Colonic mucosa (tissue), 4 donors: ENCODE measurements around the gene DARS2. TPM values are rescaled to one million over a fixed set of nuclear protein-coding genes. Genes with fewer than 3 reads are reported as not detected.

ENCODE experiments used
- DNase-seq: peaks from one replicate; pipeline ENCODE4 v3.0.0-alpha.2; 2020
- H3K27ac ChIP-seq: fragments of 200-600 bp; one replicate; pipeline ENCODE4 v1.8.0; 2021
- H3K27me3 ChIP-seq: fragments of 200-600 bp; one replicate; pipeline ENCODE4 v1.8.0; 2021
- H3K36me3 ChIP-seq: fragments of 200-600 bp; one replicate; pipeline ENCODE4 v1.8.0; 2021
- H3K4me1 ChIP-seq: fragments of 200-600 bp; one replicate; pipeline ENCODE4 v1.8.0; 2021; ENCODE audit warnings: mild to moderate bottlenecking
- H3K4me3 ChIP-seq: fragments of 200-600 bp; one replicate; pipeline ENCODE4 v1.8.0; 2021
- H3K9ac ChIP-seq, 2 donors: one replicate each; pipeline ENCODE4 v1.7.0; 2013; ENCODE audit warnings: control low read depth in 2 of 2, low read depth in 2 of 2, low read length in 2 of 2
- H3K9me3 ChIP-seq: fragments of 200-600 bp; one replicate; pipeline ENCODE4 v1.8.0; 2021
- CTCF ChIP-seq: fragments of 200-600 bp; IDR thresholded peaks from one replicate; pipeline ENCODE4 v1.8.0; 2022; ENCODE audit warnings: antibody characterized with exemption, mild to moderate bottlenecking
- intact Hi-C: fragments of 100-400 bp; cut with DNase I; formaldehyde crosslinking; loops from one replicate; pipeline ENCODE4 v1.14.1; 2022
- total RNA-seq, 2 donors: library from RNA; stranded (reverse); fragmentation: NEBNext Ultra II Directional in 1 of 2; extraction: Animal tissue kit (Norgen Biotek cat#: 25700) in 1 of 2; gene quantifications; one replicate each; pipeline ENCODE4 v1.2.1, GENCODE V29; 2021
- donor health status: healthy.
- donor health status: DM: no; HTN: no; CAD: no.
- donor health status: DM: no; HTN: no; CAD: no.

Gene DARS2
- total RNA-seq, 2 donors from 2014 or later: 24.8 to 51.9 TPM

- Histone ChIP-seq H3K9me3 (no peaks in the 10 kb centered on the region), H3K9ac (no peak overlapping the region), H3K4me3 (no peak overlapping the region), H3K4me1 (no peaks in the 10 kb centered on the region), H3K27ac (no peak overlapping the region), H3K36me3 (no peaks in the 10 kb centered on the region), H3K27me3 (no peaks in the 10 kb centered on the region)
- intact Hi-C loops: no loop called here
- no peak for TF ChIP-seq CTCF
- DNase-seq: no peak
Observed at GRCh38 chr1:173893611-173894010, 69.1 kb downstream of the DARS2 start.

GRCh38 chr1:173894189-173894588 lies 69.7 kb downstream of the DARS2 start:
- no peak for DNase-seq
- no peaks in the 10 kb centered on the region for H3K27me3 ChIP-seq
- intact Hi-C loops: no loop called here
- TF ChIP-seq CTCF: no peak
- no peak overlapping the region for H3K4me3 ChIP-seq
- no peaks in the 10 kb centered on the region for H3K4me1 ChIP-seq
- no peak overlapping the region for H3K27ac ChIP-seq
- H3K9ac ChIP-seq: no peak overlapping the region
- H3K36me3 ChIP-seq: no peaks in the 10 kb centered on the region
- H3K9me3 ChIP-seq: no peaks in the 10 kb centered on the region

GRCh38 chr1:173900427-173900826 lies 76.0 kb downstream of the DARS2 start:
- no peaks in the 10 kb centered on the region for H3K36me3 ChIP-seq
- H3K27ac ChIP-seq: no peak overlapping the region
- H3K9ac ChIP-seq: no peak overlapping the region
- H3K9me3 ChIP-seq: no peaks in the 10 kb centered on the region
- intact Hi-C loops: no loop called here
- H3K4me3 ChIP-seq: no peak overlapping the region
- H3K27me3 ChIP-seq: no peaks in the 10 kb centered on the region
- no peak for DNase-seq
- TF ChIP-seq CTCF: no peak
- H3K4me1 ChIP-seq: no peaks in the 10 kb centered on the region

GRCh38 chr1:173900992-173901391 lies 76.5 kb downstream of the DARS2 start:
- no peak for TF ChIP-seq CTCF

GRCh38 chr1:173903827-173904531 lies 79.5 kb downstream of the DARS2 start:
- H3K27ac ChIP-seq: no peak overlapping the region
- no peaks in the 10 kb centered on the region for H3K27me3 ChIP-seq
- no peaks in the 10 kb centered on the region for H3K36me3 ChIP-seq
- H3K9ac ChIP-seq: no peak overlapping the region
- no peak for DNase-seq
- no peaks in the 10 kb centered on the region for H3K4me1 ChIP-seq
- intact Hi-C loops: no loop called here
- no peak for TF ChIP-seq CTCF
- H3K4me3 ChIP-seq: no peak overlapping the region
- H3K9me3 ChIP-seq: no peaks in the 10 kb centered on the region

More at GRCh38 chr1:173900992-173901391, 76.5 kb downstream of the DARS2 start:
- Histone ChIP-seq H3K27me3 (no peaks in the 10 kb centered on the region), H3K9me3 (no peaks in the 10 kb centered on the region), H3K4me1 (no peaks in the 10 kb centered on the region), H3K9ac (no peak overlapping the region), H3K4me3 (no peak overlapping the region), H3K36me3 (no peaks in the 10 kb centered on the region), H3K27ac (no peak overlapping the region)
- DNase-seq: no peak
- intact Hi-C loops: no loop called here

Other genes with a start within 250 kb of the DARS2 start
- gene SLC9C2, start 221.6 kb upstream of the DARS2 start, total RNA-seq: not detected
- gene TEX50, start 189.3 kb upstream of the DARS2 start, total RNA-seq: not detected
- gene ANKRD45, start 154.8 kb upstream of the DARS2 start, total RNA-seq: under 1 TPM; 0.49 to 0.96 TPM
- 10 to 100 TPM; 14.9 to 22.5 TPM for gene KLHL20, start 109.7 kb upstream of the DARS2 start, total RNA-seq
- gene CENPL, start 210 bp downstream of the DARS2 start, total RNA-seq: 10 to 100 TPM in 1 of 2 donors, 1 to 10 TPM in 1; 5.7 to 13.6 TPM
- gene GAS5, start 43.3 kb downstream of the DARS2 start, total RNA-seq: 100 to 1,000 TPM; 207 to 247 TPM
- gene ZBTB37, start 43.7 kb downstream of the DARS2 start, total RNA-seq: 1 to 10 TPM; 5.8 to 6.7 TPM
- 1 to 10 TPM in 1 of 2 donors, under 1 TPM in 1; 0.29 to 1.8 TPM for gene SERPINC1, start 92.7 kb downstream of the DARS2 start, total RNA-seq
- 10 to 100 TPM; 26.6 to 37.5 TPM for gene RC3H1, start 197.7 kb downstream of the DARS2 start, total RNA-seq